Mucosa of rectum (tissue), 2 donors: Measurements from ENCODE around the gene HSBP1L1.
"Not testable (repeated sequence)": the region's sequence is repeated elsewhere in the genome, so short reads cannot be mapped to it uniquely, and the experiment has no call there.

ENCODE experiments used
- H3K27ac ChIP-seq, 2 donors: one replicate each; pipeline ENCODE4 v1.7.0; 2013; ENCODE audit warnings: inconsistent platforms in 2 of 2, low read depth in 2 of 2, low read length in 2 of 2
- H3K27me3 ChIP-seq, 2 donors: one replicate each; pipeline ENCODE4 v1.7.0; 2013; ENCODE audit warnings: low read length in 2 of 2; ENCODE audit not compliant: control insufficient read depth in 2 of 2, insufficient read depth in 2 of 2
- H3K36me3 ChIP-seq, 2 donors: one replicate each; pipeline ENCODE4 v1.7.0; 2013; ENCODE audit warnings: low read length in 2 of 2; ENCODE audit not compliant: control insufficient read depth in 2 of 2, insufficient read depth in 2 of 2
- H3K4me1 ChIP-seq, 2 donors: one replicate each; pipeline ENCODE4 v1.7.0; 2013; ENCODE audit warnings: low read length in 2 of 2, mild to moderate bottlenecking in 1 of 2; ENCODE audit not compliant: control insufficient read depth in 2 of 2, insufficient read depth in 2 of 2
- H3K4me3 ChIP-seq, 2 donors: one replicate each; pipeline ENCODE4 v1.7.0; 2013; ENCODE audit warnings: low read length in 2 of 2
- H3K9ac ChIP-seq, 2 donors: one replicate each; pipeline ENCODE4 v1.7.0; 2013; ENCODE audit warnings: low read length in 2 of 2, low read depth in 1 of 2, mild to moderate bottlenecking in 1 of 2
- H3K9me3 ChIP-seq, 2 donors: one replicate each; pipeline ENCODE4 v1.7.0; 2013; ENCODE audit warnings: low read length in 2 of 2; ENCODE audit not compliant: control insufficient read depth in 2 of 2
- donor health status: healthy.
- donor health status: Normal muscosa, but diverticular disease.

Gene HSBP1L1

GRCh38 chr18:80002468-80002867 is 38.0 kb downstream of the HSBP1L1 start:
- Histone ChIP-seq H3K9ac (no peak overlapping the region), H3K4me3 (no peak overlapping the region), H3K9me3 (no peaks in the 10 kb centered on the region), H3K27me3 (no peaks in the 10 kb centered on the region), H3K4me1 (no peaks in the 10 kb centered on the region), H3K27ac (no peak overlapping the region), H3K36me3 (no peaks in the 10 kb centered on the region)

GRCh38 chr18:80004600-80005342 is 40.3 kb downstream of the HSBP1L1 start:
- H3K4me3 ChIP-seq: no peak overlapping the region
- no peaks in the 10 kb centered on the region for H3K36me3 ChIP-seq
- no peak overlapping the region for H3K27ac ChIP-seq
- H3K4me1 ChIP-seq: no peaks in the 10 kb centered on the region
- no peaks in the 10 kb centered on the region for H3K9me3 ChIP-seq
- no peak overlapping the region for H3K9ac ChIP-seq
- no peaks in the 10 kb centered on the region for H3K27me3 ChIP-seq

GRCh38 chr18:80006724-80007123 is 42.3 kb downstream of the HSBP1L1 start:
- Histone ChIP-seq H3K4me3 (no peak overlapping the region), H3K9ac (no peak overlapping the region), H3K4me1 (no peaks in the 10 kb centered on the region), H3K27me3 (no peaks in the 10 kb centered on the region), H3K27ac (no peak overlapping the region), H3K9me3 (no peaks in the 10 kb centered on the region), H3K36me3 (no peaks in the 10 kb centered on the region)

GRCh38 chr18:80009661-80010550 is 45.5 kb downstream of the HSBP1L1 start:
- H3K36me3 ChIP-seq: no peaks in the 10 kb centered on the region
- no peaks in the 10 kb centered on the region for H3K4me1 ChIP-seq
- H3K27me3 ChIP-seq: no peaks in the 10 kb centered on the region
- no peak overlapping the region for H3K4me3 ChIP-seq
- peak overlapping the region in 1 of 2 donors; percentile 1 for H3K27ac ChIP-seq
- peaks cover 0 to 2% of the 10 kb centered on the region in 2 donors for H3K9me3 ChIP-seq
- no peak overlapping the region for H3K9ac ChIP-seq

GRCh38 chr18:80010551-80010906 is 46.1 kb downstream of the HSBP1L1 start:
- Histone ChIP-seq H3K4me1 (no peaks in the 10 kb centered on the region), H3K27me3 (no peaks in the 10 kb centered on the region), H3K27ac (peak overlapping the region; percentile 1 to 23), H3K9me3 (peaks cover 0 to 2% of the 10 kb centered on the region in 2 donors), H3K36me3 (no peaks in the 10 kb centered on the region), H3K9ac (no peak overlapping the region), H3K4me3 (no peak overlapping the region)

- H3K36me3 ChIP-seq, H3K27ac ChIP-seq, H3K27me3 ChIP-seq, H3K9ac ChIP-seq, H3K4me3 ChIP-seq, H3K9me3 ChIP-seq, H3K4me1 ChIP-seq: not testable (repeated sequence)
These were observed 47.2 kb downstream of the HSBP1L1 start for GRCh38 chr18:80011496-80012137.

GRCh38 chr18:80012714-80013113 is 48.3 kb downstream of the HSBP1L1 start:
- no peak overlapping the region for H3K4me3 ChIP-seq
- H3K4me1 ChIP-seq: no peaks in the 10 kb centered on the region
- no peaks in the 10 kb centered on the region for H3K27me3 ChIP-seq
- no peak overlapping the region for H3K27ac ChIP-seq
- peaks cover 0 to 2% of the 10 kb centered on the region in 2 donors for H3K9me3 ChIP-seq
- no peak overlapping the region for H3K9ac ChIP-seq
- H3K36me3 ChIP-seq: no peaks in the 10 kb centered on the region
